Transverse colon (tissue), 4 donors: ENCODE results near the gene CYB561.

ENCODE experiments used
- EP300 ChIP-seq: sonication (generic); formaldehyde crosslinking; IDR thresholded peaks from one replicate; pipeline ENCODE4 v1.6.1; 2017; ENCODE audit warnings: antibody characterized with exemption, low read depth
- POLR2A ChIP-seq: fragments of 450-650 bp; IDR thresholded peaks from one replicate; pipeline ENCODE4 v1.6.1; 2016; ENCODE audit warnings: antibody characterized with exemption, mild to moderate bottlenecking, moderate library complexity
- POLR2AphosphoS5 ChIP-seq, 3 donors: sonication (generic); formaldehyde crosslinking; IDR thresholded peaks; one replicate each; pipeline ENCODE4 v1.6.1; 2016; ENCODE audit warnings: antibody characterized with exemption in 3 of 3
- TF ChIP-seq, protein P1 (sequence below), 5 experiments: fragments of 200-600 bp in 3 of 5; fragments of 450-650 bp in 2 of 5; sonication (generic) in 3 of 5; IDR thresholded peaks; 1 replicate in 2 of 5; 2 replicates in 3 of 5; pipeline ENCODE4 v1.5.1; 2016 to 2017; ENCODE audit warnings: antibody characterized with exemption in 5 of 5, inconsistent platforms in 3 of 5, mild to moderate bottlenecking in 2 of 5, moderate library complexity in 1 of 5

DNA sequence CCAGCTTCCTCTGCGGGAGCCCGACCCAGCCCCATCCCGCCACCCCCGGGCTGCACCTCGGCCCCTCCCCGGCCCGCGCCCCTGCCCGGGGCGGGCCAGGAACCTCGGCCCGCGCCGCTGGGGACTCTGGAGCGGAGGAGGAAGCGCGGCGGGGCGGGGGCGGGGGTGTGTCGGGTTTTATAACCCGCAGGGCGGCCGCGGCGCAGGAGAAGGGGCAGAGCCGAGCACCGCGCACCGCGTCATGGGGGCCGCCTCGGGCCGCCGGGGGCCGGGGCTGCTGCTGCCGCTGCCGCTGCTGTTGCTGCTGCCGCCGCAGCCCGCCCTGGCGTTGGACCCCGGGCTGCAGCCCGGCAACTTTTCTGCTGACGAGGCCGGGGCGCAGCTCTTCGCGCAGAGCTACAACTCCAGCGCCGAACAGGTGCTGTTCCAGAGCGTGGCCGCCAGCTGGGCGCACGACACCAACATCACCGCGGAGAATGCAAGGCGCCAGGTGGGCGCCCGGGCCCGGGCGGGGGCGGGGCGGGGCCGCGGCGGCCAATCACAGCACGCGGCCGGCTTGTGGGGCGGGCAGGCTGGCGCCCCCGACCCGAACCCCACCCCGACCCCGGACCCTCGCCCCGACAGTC, 30.9 kb upstream of the CYB561 start, which contains the start of gene ACE:
- TF ChIP-seq, protein P1, sequence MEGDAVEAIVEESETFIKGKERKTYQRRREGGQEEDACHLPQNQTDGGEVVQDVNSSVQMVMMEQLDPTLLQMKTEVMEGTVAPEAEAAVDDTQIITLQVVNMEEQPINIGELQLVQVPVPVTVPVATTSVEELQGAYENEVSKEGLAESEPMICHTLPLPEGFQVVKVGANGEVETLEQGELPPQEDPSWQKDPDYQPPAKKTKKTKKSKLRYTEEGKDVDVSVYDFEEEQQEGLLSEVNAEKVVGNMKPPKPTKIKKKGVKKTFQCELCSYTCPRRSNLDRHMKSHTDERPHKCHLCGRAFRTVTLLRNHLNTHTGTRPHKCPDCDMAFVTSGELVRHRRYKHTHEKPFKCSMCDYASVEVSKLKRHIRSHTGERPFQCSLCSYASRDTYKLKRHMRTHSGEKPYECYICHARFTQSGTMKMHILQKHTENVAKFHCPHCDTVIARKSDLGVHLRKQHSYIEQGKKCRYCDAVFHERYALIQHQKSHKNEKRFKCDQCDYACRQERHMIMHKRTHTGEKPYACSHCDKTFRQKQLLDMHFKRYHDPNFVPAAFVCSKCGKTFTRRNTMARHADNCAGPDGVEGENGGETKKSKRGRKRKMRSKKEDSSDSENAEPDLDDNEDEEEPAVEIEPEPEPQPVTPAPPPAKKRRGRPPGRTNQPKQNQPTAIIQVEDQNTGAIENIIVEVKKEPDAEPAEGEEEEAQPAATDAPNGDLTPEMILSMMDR (IDR thresholded peaks at IDR 0.05): no peak
- TF ChIP-seq POLR2AphosphoS5 (IDR thresholded peaks at IDR 0.05): peak in 1 of 3 donors; percentile 39
- no peak for TF ChIP-seq POLR2A
- TF ChIP-seq EP300: no peak
